ENCODE measurements around the gene TACC3. TPM values are rescaled to one million over a fixed set of nuclear protein-coding genes. Genes with fewer than 3 reads are reported as not detected.

The TACC3 gene
- total RNA-seq, 2 donors from 2014 or later: 4.3 to 35.6 TPM

DNA sequence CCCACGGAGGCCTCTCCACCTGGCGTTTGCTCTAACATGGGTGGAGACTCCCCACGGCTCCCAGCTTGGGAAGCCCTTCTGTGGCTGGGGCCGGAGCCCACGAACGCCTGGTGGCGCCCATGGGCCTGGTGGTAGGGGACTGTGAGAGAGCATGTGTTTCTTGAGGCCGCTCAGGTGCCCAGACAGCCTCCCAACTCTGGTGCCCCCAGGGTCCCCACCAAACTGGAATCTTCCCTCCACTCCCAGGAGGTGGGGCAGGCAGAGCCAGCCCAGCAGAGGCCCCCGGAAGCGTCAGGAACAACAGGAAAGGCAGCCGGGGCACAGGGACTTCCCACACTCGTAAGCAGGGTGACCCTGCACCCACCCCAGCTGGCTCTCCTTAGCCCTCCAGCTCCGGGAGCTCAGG, 38.5 kb downstream of the TACC3 start:
- DNase-seq (ENCODE audit: low spot score): no peak
- Histone ChIP-seq H3K36me3 (no peaks in the 10 kb centered on the region), H3K4me3 (no peak overlapping the region), H3K9me3 (no peaks in the 10 kb centered on the region), H3K27me3 (replicated peaks; ENCODE audit: insufficient read depth) (no peaks in the 10 kb centered on the region), H3K27ac (no peak overlapping the region), H3K4me1 (replicated peaks) (no peaks in the 10 kb centered on the region)
- 74% methylated on average over 8 of the region's 13 CpGs for WGBS
- TF ChIP-seq, protein P1, sequence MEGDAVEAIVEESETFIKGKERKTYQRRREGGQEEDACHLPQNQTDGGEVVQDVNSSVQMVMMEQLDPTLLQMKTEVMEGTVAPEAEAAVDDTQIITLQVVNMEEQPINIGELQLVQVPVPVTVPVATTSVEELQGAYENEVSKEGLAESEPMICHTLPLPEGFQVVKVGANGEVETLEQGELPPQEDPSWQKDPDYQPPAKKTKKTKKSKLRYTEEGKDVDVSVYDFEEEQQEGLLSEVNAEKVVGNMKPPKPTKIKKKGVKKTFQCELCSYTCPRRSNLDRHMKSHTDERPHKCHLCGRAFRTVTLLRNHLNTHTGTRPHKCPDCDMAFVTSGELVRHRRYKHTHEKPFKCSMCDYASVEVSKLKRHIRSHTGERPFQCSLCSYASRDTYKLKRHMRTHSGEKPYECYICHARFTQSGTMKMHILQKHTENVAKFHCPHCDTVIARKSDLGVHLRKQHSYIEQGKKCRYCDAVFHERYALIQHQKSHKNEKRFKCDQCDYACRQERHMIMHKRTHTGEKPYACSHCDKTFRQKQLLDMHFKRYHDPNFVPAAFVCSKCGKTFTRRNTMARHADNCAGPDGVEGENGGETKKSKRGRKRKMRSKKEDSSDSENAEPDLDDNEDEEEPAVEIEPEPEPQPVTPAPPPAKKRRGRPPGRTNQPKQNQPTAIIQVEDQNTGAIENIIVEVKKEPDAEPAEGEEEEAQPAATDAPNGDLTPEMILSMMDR (IDR thresholded peaks at IDR 0.05): no peak
- TF ChIP-seq POLR2A (IDR thresholded peaks at IDR 0.05) (no peak), POLR2AphosphoS5 (IDR thresholded peaks at IDR 0.05) (no peak)
- intact Hi-C loops (cut with DNase I): loop anchor here (5.0 kb wide), 1 partner anchor 47 kb away; no protein-coding TSS in a partner anchor

DNA sequence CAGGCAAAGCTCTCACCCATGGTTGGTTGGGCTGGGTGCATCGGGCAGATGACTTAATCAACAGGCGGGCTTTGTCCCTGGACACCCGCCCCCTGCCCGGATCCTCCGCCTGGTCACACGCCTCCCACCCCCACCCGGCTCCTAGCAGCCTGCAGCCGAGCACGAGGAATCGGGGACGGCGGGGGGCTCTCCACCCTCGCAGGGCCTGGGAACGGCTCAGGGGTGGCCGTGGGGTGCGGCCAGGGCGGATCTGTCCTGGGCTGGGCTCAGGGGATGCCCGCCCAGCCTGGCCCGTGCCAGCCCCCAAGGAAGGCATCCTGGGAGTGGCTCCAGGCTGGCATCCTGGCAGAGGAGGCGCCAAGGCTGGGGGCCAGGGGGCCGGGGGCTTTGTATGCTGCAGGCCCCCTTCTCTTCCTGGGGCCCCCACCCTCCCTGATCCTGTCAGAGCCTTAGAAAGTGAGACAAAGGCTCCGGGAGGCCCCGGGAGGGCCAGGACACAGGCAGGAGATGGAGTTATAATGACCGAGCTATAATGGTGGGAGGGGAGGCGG, 39.3 kb downstream of the TACC3 start:
- Histone ChIP-seq H3K4me3 (no peak overlapping the region), H3K9me3 (no peaks in the 10 kb centered on the region), H3K27ac (no peak overlapping the region), H3K27me3 (replicated peaks; ENCODE audit: insufficient read depth) (no peaks in the 10 kb centered on the region), H3K36me3 (no peaks in the 10 kb centered on the region), H3K4me1 (replicated peaks) (no peaks in the 10 kb centered on the region)
- WGBS: 67% methylated on average over 20 of the region's 25 CpGs
- intact Hi-C loops (cut with DNase I): loop anchor here (5.0 kb wide), 1 partner anchor 47 kb away; no protein-coding TSS in a partner anchor
- TF ChIP-seq POLR2AphosphoS5 (IDR thresholded peaks at IDR 0.05): no peak
- TF ChIP-seq, protein P1 (IDR thresholded peaks at IDR 0.05): no peak
- no peak for DNase-seq (ENCODE audit: low spot score)

DNA sequence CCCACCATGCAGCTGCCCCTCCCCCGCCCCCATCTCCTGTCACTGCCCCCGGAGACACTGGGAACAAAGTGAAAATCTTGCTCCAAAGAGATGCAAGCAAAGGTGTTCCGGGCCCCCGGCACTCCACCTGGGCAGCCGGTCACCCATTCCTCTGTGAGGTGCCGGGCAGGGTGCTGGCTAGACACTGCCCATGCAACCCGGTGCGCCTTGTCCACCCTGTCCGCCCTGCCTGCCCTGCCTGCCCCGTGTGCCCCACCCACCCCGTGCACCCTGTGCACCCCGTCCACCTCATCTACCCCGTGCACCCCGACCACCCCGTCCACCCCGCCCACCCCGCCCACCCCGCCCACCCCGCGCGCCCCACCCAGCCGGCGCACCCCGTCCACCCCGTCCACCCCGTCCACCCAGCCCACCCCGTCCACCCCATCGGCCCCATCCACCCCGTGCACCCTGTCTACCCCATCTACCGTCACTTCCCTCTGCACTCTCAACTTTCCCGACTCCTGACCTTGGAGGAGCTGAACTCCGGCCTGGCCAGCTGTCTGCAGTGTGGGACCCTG, 39.9 kb downstream of the TACC3 start:
- H3K4me3 ChIP-seq: no peak overlapping the region
- intact Hi-C loops (cut with DNase I): loop anchor here (5.0 kb wide), 1 partner anchor 46 kb away; no protein-coding TSS in a partner anchor
- TF ChIP-seq, protein P1 (IDR thresholded peaks at IDR 0.05): no peak
- TF ChIP-seq POLR2AphosphoS5 (IDR thresholded peaks at IDR 0.05): no peak
- TF ChIP-seq POLR2A (IDR thresholded peaks at IDR 0.05): no peak
- no peak for DNase-seq (ENCODE audit: low spot score)
- H3K27me3 ChIP-seq (replicated peaks; ENCODE audit: insufficient read depth): no peaks in the 10 kb centered on the region
- no peaks in the 10 kb centered on the region for H3K9me3 ChIP-seq
- H3K36me3 ChIP-seq: no peaks in the 10 kb centered on the region
- 65% methylated on average over 12 of the region's 32 CpGs for WGBS
- H3K27ac ChIP-seq: no peak overlapping the region
- H3K4me1 ChIP-seq (replicated peaks): no peaks in the 10 kb centered on the region

DNA sequence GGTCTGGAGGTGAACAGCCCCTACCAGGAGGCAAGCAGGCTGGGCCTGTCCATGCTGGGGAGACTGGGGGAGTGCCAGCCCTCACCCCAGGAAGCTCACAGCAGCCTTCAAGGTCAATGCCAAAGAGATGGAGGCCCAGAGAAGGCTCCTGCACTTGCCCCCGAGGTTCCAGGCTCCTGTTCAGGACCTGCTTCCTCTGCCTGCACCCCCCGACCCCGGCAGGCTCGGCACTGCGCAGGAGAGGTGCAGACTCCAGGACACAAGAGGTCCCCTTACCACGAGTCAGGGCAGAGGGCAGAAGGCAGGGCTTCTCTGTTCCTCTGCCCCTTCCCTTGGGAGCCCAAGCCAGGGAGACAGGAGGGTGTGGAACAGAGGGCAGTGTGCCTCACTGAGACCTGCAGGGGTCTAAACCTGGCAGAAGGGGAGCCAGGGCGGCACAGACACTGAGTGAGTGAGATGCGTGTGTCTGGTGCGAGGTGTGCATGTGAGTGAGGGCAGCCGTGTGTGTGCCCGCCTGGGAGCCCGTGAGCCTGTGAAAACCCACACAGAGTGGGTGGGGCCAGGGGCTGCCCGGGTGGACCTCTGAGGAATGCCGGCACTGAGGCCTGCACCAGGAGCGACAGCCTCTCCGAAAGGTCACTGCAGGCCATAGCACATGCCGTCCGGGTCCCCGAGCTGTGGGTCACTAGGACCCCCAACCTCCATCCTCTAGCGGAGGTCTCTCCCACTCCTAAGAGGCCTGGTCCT, 41.1 kb downstream of the TACC3 start:
- no peaks in the 10 kb centered on the region for H3K27me3 ChIP-seq (replicated peaks; ENCODE audit: insufficient read depth)
- WGBS: 89% methylated on average over 17 of the region's 20 CpGs
- H3K4me1 ChIP-seq (replicated peaks): peaks cover 2% of the 10 kb centered on the region
- H3K4me3 ChIP-seq: no peak overlapping the region
- no peaks in the 10 kb centered on the region for H3K36me3 ChIP-seq
- TF ChIP-seq POLR2A (IDR thresholded peaks at IDR 0.05): no peak
- TF ChIP-seq, protein P1 (IDR thresholded peaks at IDR 0.05): no peak
- no peak for TF ChIP-seq POLR2AphosphoS5 (IDR thresholded peaks at IDR 0.05)
- no peak for DNase-seq (ENCODE audit: low spot score)
- intact Hi-C loops (cut with DNase I): loop anchor here (5.0 kb wide), 1 partner anchor 45 kb away; no protein-coding TSS in a partner anchor
- H3K27ac ChIP-seq: no peak overlapping the region
- no peaks in the 10 kb centered on the region for H3K9me3 ChIP-seq
